Coronary artery (tissue), 2 donors: Measurements from ENCODE around the gene PAOX.

Source experiments
- DNase-seq: peaks from one replicate; pipeline ENCODE4 v3.0.0-alpha.2; 2017; ENCODE audit warnings: low spot score
- H3K27ac ChIP-seq, 2 donors: fragments of 200-600 bp; sonication (generic); one replicate each; pipeline ENCODE4 v1.5.1; 2016 to 2019
- H3K4me3 ChIP-seq: fragments of 200-600 bp; sonication (generic); 2 replicates; pipeline ENCODE4 v1.5.1; 2016; ENCODE audit warnings: mild to moderate bottlenecking, moderate library complexity
- CTCF ChIP-seq: fragments of 200-600 bp; sonication (generic); IDR thresholded peaks from one replicate; pipeline ENCODE4 v1.5.1; 2019; ENCODE audit warnings: antibody characterized with exemption

Gene PAOX

GRCh38 chr10:133390597-133391248 is 11.7 kb downstream of the PAOX start:
- no peak for TF ChIP-seq CTCF
- DNase-seq: no peak
- no peak overlapping the region for H3K4me3 ChIP-seq
- no peak overlapping the region for H3K27ac ChIP-seq

GRCh38 chr10:133391249-133391635 is 12.2 kb downstream of the PAOX start:
- Histone ChIP-seq H3K27ac (no peak overlapping the region), H3K4me3 (no peak overlapping the region)
- no peak for TF ChIP-seq CTCF
- no peak for DNase-seq

- Histone ChIP-seq H3K4me3 (no peak overlapping the region), H3K27ac (no peak overlapping the region)
- no peak for DNase-seq
- no peak for TF ChIP-seq CTCF
Observed at GRCh38 chr10:133391761-133392518, 12.9 kb downstream of the PAOX start.

GRCh38 chr10:133393401-133394063 is 14.5 kb downstream of the PAOX start:
- H3K27ac ChIP-seq: peak overlapping the region; percentile 24 to 88

GRCh38 chr10:133394064-133394663 is 15.1 kb downstream of the PAOX start, which contains the start of gene MTG1:
MTG1 (plus strand) TSS chr10:133394157; CDS start chr10:133394221, 64 bp downstream.
- peak within 1 kb of the TSS; percentile 99 for H3K4me3 ChIP-seq
- peak; percentile 94 for DNase-seq
- TF ChIP-seq CTCF: no peak

More at GRCh38 chr10:133393401-133394063, 14.5 kb downstream of the PAOX start:
- TF ChIP-seq CTCF: no peak
- DNase-seq: no peak
- H3K4me3 ChIP-seq: peak overlapping the region; percentile 99

GRCh38 chr10:133394801-133395221 is 15.7 kb downstream of the PAOX start:
- H3K27ac ChIP-seq: peak overlapping the region; percentile 10 to 88
- no peak for DNase-seq
- no peak for TF ChIP-seq CTCF
- H3K4me3 ChIP-seq: peak overlapping the region; percentile 99

More at GRCh38 chr10:133394064-133394663, 15.1 kb downstream of the PAOX start, which contains the start of gene MTG1:
- H3K27ac ChIP-seq: peak within 1 kb of the TSS; percentile 53 to 88
